ENCODE measurements around the gene AMBP.

DNA sequence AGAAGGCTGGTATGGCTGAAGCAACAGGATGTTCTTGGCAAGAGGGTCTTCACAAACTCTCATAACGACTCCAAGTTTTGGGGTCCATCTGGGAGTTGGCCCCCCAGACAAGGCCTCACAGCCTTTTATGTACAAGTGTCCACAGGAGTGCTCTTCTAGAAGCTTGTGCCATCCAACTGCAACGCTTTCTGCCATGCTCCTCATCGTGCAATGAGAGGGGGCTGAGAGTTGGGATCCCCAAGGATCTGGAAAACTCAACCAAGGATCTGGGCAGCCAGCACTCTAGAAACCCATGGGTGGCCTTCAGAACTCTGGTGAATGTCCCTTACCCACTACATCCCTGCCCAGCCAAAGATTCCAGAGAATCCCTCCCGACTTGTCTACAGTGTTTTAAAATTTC is 8.5 kb upstream of the AMBP start:
- TF ChIP-seq, protein P1, sequence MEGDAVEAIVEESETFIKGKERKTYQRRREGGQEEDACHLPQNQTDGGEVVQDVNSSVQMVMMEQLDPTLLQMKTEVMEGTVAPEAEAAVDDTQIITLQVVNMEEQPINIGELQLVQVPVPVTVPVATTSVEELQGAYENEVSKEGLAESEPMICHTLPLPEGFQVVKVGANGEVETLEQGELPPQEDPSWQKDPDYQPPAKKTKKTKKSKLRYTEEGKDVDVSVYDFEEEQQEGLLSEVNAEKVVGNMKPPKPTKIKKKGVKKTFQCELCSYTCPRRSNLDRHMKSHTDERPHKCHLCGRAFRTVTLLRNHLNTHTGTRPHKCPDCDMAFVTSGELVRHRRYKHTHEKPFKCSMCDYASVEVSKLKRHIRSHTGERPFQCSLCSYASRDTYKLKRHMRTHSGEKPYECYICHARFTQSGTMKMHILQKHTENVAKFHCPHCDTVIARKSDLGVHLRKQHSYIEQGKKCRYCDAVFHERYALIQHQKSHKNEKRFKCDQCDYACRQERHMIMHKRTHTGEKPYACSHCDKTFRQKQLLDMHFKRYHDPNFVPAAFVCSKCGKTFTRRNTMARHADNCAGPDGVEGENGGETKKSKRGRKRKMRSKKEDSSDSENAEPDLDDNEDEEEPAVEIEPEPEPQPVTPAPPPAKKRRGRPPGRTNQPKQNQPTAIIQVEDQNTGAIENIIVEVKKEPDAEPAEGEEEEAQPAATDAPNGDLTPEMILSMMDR (IDR thresholded peaks at IDR 0.05), result no peak
- TF ChIP-seq POLR2A (IDR thresholded peaks at IDR 0.05), result no peak
